Measurements from ENCODE around the gene C18orf54.

Gene C18orf54

GRCh38 chr18:54387631-54388030 is 29.9 kb downstream of the C18orf54 start:
- DNase-seq: no peak

- no peak for DNase-seq
Observed at GRCh38 chr18:54388203-54389142, 30.8 kb downstream of the C18orf54 start.

- no peak for DNase-seq
Observed at GRCh38 chr18:54389143-54389505, 31.4 kb downstream of the C18orf54 start.

- no peak for DNase-seq
Observed at GRCh38 chr18:54390838-54391237, 33.1 kb downstream of the C18orf54 start.

- DNase-seq: no peak
Observed at GRCh38 chr18:54392543-54393023, 34.9 kb downstream of the C18orf54 start.

GRCh38 chr18:54393648-54394294 is 36.1 kb downstream of the C18orf54 start:
- DNase-seq: no peak

- DNase-seq: no peak
Observed at GRCh38 chr18:54396760-54397159, 39.1 kb downstream of the C18orf54 start.

- no peak for DNase-seq
Observed at GRCh38 chr18:54405290-54405689, 47.6 kb downstream of the C18orf54 start.

- no peak for DNase-seq
Observed at GRCh38 chr18:54411781-54412180, 54.1 kb downstream of the C18orf54 start.

GRCh38 chr18:54415086-54415485 is 57.4 kb downstream of the C18orf54 start:
- no peak for DNase-seq

GRCh38 chr18:54416436-54416835 is 58.7 kb downstream of the C18orf54 start:
- DNase-seq: no peak

- no peak for DNase-seq
Observed at GRCh38 chr18:54423831-54424230, 66.1 kb downstream of the C18orf54 start.

- DNase-seq: no peak
Observed at GRCh38 chr18:54426085-54426665, 68.5 kb downstream of the C18orf54 start.
